Stimulated activated CD4-positive, alpha-beta T cell treated with anti-CD3 and anti-CD28 coated beads, Interleukin-12 subunit alpha, Interleukin-12 subunit beta, amount 100 ng/mL, for 4 hours (primary cell): ENCODE results near the gene GTF2F2.
"Not testable (repeated sequence)": the region's sequence is repeated elsewhere in the genome, so short reads cannot be mapped to it uniquely, and the experiment has no call there.

Source experiments
- DNase-seq: peaks from one replicate; pipeline ENCODE4 v3.0.0-alpha.2; 2020

The GTF2F2 gene

DNA sequence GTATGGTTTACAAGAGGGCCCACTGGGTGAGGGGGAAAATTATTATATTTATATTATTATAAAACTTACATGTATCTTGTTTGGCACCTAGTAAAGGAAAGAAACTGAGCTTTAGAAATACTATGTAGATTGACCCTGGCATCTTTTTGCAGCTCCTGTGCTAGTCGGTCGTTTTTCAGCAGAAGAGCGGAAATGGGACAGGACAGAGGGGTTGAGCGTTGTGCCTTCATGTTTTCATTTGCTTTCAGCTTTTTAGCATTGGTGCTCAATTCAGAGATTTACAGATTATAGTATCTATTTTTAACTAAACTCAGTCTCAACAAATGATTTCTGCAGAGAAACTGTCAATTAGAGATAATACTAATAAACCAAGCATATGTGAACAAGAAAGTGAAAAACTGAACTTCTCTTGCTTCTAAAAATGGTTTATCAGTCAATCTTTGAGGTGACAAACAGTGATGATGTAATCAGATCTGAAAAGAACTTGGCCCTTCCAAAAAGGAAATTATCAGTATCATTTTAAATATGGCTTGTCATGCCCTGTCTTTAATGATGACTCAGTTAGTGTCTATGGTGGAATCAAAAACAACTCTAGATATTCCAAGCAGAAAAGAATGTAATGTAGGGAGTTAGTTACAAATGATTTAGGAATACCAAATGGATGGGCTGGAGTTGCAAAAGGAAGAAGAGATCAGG is 137.5 kb downstream of the GTF2F2 start:
- DNase-seq = no peak

GRCh38 chr13:45258334-45258675 is 138.0 kb downstream of the GTF2F2 start:
- DNase-seq = no peak

DNA sequence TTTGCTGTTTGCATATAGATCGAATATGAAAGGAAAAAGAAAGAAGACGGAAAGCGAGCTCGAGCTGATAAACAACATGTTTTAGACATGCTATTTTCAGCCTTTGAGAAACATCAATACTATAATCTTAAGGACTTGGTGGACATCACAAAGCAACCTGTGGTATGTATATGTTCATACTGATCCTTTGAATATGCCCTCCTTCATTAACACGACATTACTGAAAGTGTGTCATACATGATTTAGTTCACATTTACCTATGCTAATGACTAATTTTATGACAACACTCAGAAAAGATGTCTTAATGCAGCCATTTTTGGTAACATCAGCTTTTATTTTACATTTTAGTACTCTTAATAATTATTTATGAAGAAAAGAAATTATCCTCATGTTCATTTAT is 146.9 kb downstream of the GTF2F2 start:
- no peak for DNase-seq

DNA sequence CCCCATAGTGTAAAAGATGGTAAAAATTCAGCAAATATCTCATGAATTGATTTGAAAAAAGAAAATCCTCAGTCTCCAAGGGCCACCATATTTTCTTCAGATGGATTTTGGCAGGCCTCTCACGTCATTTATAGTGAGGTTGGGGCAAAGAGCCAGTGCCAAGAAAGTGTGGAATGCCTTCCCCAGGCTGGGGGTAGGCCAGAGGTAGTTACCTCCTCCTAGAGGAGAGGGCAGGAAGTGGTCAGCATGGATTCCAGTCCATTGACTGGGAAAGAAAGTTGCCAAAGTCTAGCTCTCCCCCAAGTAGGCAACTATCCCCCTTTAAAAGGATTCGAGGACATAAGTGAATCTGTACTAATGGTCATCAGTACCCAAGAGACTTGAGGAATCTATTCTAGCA is 148.9 kb downstream of the GTF2F2 start:
- DNase-seq = no peak

GRCh38 chr13:45276913-45277312 is 156.6 kb downstream of the GTF2F2 start:
- DNase-seq = no peak

DNA sequence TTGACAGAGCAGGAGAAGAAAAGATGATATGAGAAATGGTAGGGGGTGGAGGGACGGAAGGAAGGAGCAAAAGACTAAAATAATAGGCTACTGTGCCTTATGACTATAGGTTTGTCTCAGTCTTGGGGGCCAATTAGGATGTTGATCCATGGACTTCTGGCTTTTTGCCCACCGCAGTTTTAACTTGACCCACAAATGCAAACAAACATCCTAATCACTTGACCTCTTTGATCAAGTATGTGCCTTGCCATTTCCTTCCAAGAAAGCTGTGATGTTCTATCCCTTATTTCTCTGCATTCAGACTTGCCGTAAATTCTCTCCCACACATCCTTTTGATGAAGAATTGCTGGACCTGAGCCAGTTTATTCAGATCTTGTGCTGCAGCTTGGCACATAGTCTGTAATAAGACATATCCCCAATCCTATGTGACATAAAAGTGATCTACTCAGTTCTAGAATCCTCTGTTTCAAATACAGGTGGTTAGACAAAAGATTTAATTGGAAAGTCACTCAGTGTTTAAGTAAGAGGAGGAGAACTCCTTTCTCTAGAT is 157.9 kb downstream of the GTF2F2 start:
- no peak for DNase-seq

GRCh38 chr13:45280011-45280410 is 159.7 kb downstream of the GTF2F2 start:
- no peak for DNase-seq

GRCh38 chr13:45280751-45281634 is 160.7 kb downstream of the GTF2F2 start:
- peak; percentile 63 for DNase-seq

GRCh38 chr13:45282994-45283393 is 162.7 kb downstream of the GTF2F2 start:
- DNase-seq = no peak

DNA sequence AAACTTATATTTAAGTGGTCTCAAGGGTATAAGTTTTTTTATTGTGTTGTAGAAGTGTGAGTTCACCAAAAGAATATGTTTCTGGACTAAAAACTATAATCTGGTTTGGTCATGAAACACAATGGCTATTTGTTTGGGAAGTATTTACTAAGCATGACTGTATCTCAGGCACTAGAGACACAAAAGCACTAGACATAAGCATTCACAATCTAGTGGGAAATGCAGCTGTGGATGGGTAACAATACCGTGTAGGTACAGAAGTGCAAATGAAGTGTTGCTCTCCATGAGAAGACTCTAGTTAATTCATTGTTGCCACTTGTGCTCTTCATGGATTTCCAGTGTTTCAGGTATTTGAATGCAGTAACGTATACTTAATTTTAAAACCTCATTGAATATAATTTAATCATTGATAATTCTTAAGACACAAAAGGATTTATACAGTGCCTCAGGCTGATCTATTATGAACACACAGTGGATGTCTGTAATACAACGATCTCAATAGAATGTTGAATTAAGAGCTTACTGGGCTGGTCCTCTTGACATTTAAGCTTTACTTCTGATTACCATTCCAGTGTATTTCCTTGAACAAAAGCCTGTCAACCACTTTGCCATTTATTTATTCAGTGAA is 169.7 kb downstream of the GTF2F2 start:
- no peak for DNase-seq

DNA sequence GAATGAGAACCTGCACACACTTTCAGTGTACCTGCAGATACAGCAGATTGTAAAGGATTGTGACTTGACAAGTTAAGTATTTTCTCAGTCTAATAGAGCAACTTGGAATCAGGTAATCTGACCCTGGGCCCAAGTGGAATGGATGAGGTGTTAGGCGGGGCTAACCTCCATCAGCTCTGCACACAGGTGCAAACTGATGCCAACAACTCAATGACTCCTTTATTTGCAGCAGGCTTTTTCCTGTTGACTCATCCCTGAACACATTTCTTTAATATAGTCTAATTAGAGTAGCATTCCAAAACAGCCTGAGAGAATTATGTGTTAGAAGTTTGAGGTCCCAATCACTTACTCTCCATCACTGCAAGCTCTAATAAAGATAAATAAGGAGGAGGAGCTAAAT is 171.9 kb downstream of the GTF2F2 start:
- DNase-seq = no peak

GRCh38 chr13:45295536-45295935 is 175.2 kb downstream of the GTF2F2 start:
- no peak for DNase-seq

- no peak for DNase-seq
These were observed 175.9 kb downstream of the GTF2F2 start for GRCh38 chr13:45296259-45296658.

GRCh38 chr13:45297456-45298205 is 177.3 kb downstream of the GTF2F2 start:
- DNase-seq = peak; percentile 12

- no peak for DNase-seq
These were observed 177.8 kb downstream of the GTF2F2 start for GRCh38 chr13:45298206-45298505.

DNA sequence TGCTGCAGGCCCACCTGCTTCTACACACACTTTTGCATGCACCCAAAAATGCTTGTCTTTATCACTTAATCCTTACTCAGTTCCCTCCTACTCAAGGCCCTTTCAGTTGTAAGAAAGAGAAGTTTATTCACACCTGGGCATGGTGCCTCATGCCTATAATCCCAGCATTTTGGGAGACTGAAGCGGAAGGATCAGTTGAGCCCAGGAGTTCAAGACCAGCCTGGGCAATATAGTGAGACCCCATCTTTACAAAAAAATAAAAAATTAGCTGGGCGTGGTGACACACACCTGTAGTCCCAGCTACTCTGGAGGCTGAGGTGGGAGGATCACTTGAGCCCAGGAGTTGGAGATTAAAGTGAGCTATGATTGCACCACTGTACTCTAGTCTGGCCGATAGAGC is 178.2 kb downstream of the GTF2F2 start:
- not testable (repeated sequence) for DNase-seq

- no peak for DNase-seq
These were observed 178.9 kb downstream of the GTF2F2 start for GRCh38 chr13:45299194-45299593.

DNA sequence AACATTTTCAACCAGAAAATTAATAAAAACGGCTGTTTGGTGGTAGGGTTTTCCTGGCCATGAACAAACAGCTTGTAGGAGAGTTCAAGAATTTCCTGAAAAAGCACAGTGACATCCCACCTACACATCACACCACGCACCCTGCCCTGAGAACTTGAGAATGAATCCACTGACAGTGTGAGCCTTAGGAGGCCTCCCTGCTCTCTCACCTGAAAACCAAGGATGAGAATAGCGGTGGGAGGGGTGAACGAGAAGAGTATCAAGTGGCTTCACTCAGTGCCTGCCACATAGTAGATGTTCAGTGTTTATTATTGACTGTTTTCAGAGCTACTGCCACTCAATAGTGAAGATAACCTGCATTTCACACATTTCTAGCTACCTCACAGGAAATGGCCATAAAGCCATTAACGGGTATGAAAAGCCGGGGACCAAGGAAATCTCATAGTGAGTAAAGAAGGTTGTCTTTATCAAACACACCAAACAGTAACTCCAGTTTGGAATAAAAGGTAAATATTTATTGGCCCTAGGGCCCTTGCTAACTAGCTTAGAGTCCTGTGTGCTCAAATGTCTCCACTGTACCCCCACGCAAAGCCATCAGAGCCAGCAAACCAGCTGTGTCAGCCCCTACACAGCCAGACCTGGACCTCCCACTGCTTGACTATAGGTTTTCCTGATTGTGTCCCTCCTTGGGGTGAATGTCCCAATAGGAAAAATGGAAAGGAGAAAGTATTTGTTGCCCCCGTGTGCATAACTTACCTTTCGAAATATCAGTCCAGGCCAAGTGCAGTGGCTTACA is 180.1 kb downstream of the GTF2F2 start:
- no peak for DNase-seq

GRCh38 chr13:45301263-45301662 is 181.0 kb downstream of the GTF2F2 start:
- no peak for DNase-seq

- no peak for DNase-seq
These were observed 182.2 kb downstream of the GTF2F2 start for GRCh38 chr13:45302507-45302906.

DNA sequence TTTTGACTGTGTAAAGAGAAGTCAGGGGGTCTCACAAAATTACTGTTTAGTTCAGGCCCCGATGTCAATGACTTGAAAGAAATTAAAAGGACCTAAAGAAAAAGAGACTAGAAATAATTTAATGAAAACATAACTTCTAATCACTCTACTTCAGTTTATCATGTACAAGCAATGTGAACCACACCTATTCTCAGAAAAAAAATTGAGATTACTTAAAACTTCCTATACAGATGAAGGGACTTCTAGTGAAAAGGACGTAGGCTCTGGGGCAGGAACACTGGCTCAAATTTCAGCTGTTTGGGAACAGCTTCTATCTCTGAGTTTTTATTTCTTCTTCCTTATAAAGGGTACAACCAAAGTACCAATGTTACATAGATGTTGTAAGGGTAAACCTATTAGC is 182.7 kb downstream of the GTF2F2 start:
- DNase-seq = no peak

- DNase-seq = no peak
These were observed 183.6 kb downstream of the GTF2F2 start for GRCh38 chr13:45303866-45304265.
